ENCODE results near the gene POLR2E. TPM values are rescaled to one million over a fixed set of nuclear protein-coding genes. Genes with fewer than 3 reads are reported as not detected.

POLR2E gene
- polyA plus RNA-seq, 4 donors, result 139 to 183 (median 154) TPM

Other genes with a start within 250 kb of the POLR2E start
- gene ELANE, start 243.1 kb downstream of the POLR2E start, polyA plus RNA-seq (ENCODE audit: insufficient read length in 4 of 4), result under 1 TPM; 0.34 to 0.87 (median 0.40) TPM
- 1 to 10 TPM; 2.2 to 5.4 (median 4.3) TPM for gene CFD, start 235.7 kb downstream of the POLR2E start, polyA plus RNA-seq (ENCODE audit: insufficient read length in 4 of 4)
- gene MED16, start 202.2 kb downstream of the POLR2E start, polyA plus RNA-seq (ENCODE audit: insufficient read length in 4 of 4), result 10 to 100 TPM; 44.5 to 90.9 (median 64.0) TPM
- not detected for gene RNU6-9, start 201.9 kb downstream of the POLR2E start, polyA plus RNA-seq (ENCODE audit: insufficient read length in 4 of 4)
- 10 to 100 TPM; 35.6 to 62.3 (median 53.4) TPM for gene R3HDM4, start 182.2 kb downstream of the POLR2E start, polyA plus RNA-seq (ENCODE audit: insufficient read length in 4 of 4)
- 1 to 10 TPM in 2 of 4 donors, under 1 TPM in 2; 0.32 to 1.3 (median 1.00) TPM for gene KISS1R, start 178.0 kb downstream of the POLR2E start, polyA plus RNA-seq (ENCODE audit: insufficient read length in 4 of 4)
- gene ARID3A, start 169.3 kb downstream of the POLR2E start, polyA plus RNA-seq (ENCODE audit: insufficient read length in 4 of 4), result 10 to 100 TPM; 16.3 to 37.2 (median 29.1) TPM
- 10 to 100 TPM; 33.2 to 68.7 (median 55.4) TPM for gene WDR18, start 111.0 kb downstream of the POLR2E start, polyA plus RNA-seq (ENCODE audit: insufficient read length in 4 of 4)
- 1 to 10 TPM in 2 of 4 donors, under 1 TPM in 2; 0.41 to 1.4 (median 1.0) TPM for gene GRIN3B, start 95.0 kb downstream of the POLR2E start, polyA plus RNA-seq (ENCODE audit: insufficient read length in 4 of 4)
- gene TMEM259, start 74.3 kb downstream of the POLR2E start, polyA plus RNA-seq (ENCODE audit: insufficient read length in 4 of 4), result 100 to 1,000 TPM in 3 of 4 donors, 10 to 100 TPM in 1; 98.0 to 154 (median 130) TPM
- gene RNU6-2, start 73.9 kb downstream of the POLR2E start, polyA plus RNA-seq (ENCODE audit: insufficient read length in 4 of 4), result not detected
- gene CNN2, start 68.8 kb downstream of the POLR2E start, polyA plus RNA-seq (ENCODE audit: insufficient read length in 4 of 4), result 100 to 1,000 TPM; 163 to 215 (median 186) TPM
- gene ABCA7, start 55.3 kb downstream of the POLR2E start, polyA plus RNA-seq (ENCODE audit: insufficient read length in 4 of 4), result 10 to 100 TPM in 1 of 4 donors, 1 to 10 TPM in 3; 6.9 to 14.0 (median 8.5) TPM
- gene ARHGAP45, start 28.2 kb downstream of the POLR2E start, polyA plus RNA-seq (ENCODE audit: insufficient read length in 4 of 4), result 10 to 100 TPM in 3 of 4 donors, 1 to 10 TPM in 1; 9.4 to 14.9 (median 12.2) TPM
- 100 to 1,000 TPM; 240 to 321 (median 259) TPM for gene GPX4, start 8.6 kb upstream of the POLR2E start, polyA plus RNA-seq (ENCODE audit: insufficient read length in 4 of 4)
- 10 to 100 TPM; 15.2 to 22.8 (median 20.1) TPM for gene SBNO2, start 78.9 kb upstream of the POLR2E start, polyA plus RNA-seq (ENCODE audit: insufficient read length in 4 of 4)
- gene STK11, start 110.4 kb upstream of the POLR2E start, polyA plus RNA-seq (ENCODE audit: insufficient read length in 4 of 4), result 10 to 100 TPM; 59.1 to 64.4 (median 61.9) TPM
- gene CBARP, start 142.6 kb upstream of the POLR2E start, polyA plus RNA-seq (ENCODE audit: insufficient read length in 4 of 4), result 1 to 10 TPM; 1.1 to 5.9 (median 3.5) TPM
- gene ATP5F1D, start 146.4 kb upstream of the POLR2E start, polyA plus RNA-seq (ENCODE audit: insufficient read length in 4 of 4), result 100 to 1,000 TPM in 3 of 4 donors, 10 to 100 TPM in 1; 83.4 to 185 (median 127) TPM
- 10 to 100 TPM; 39.9 to 83.0 (median 65.7) TPM for gene MIDN, start 153.2 kb upstream of the POLR2E start, polyA plus RNA-seq (ENCODE audit: insufficient read length in 4 of 4)
- 1,000 to 10,000 TPM in 1 of 4 donors, 100 to 1,000 TPM in 3; 787 to 1,013 (median 826) TPM for gene CIRBP, start 174.0 kb upstream of the POLR2E start, polyA plus RNA-seq (ENCODE audit: insufficient read length in 4 of 4)
- gene FAM174C, start 180.2 kb upstream of the POLR2E start, polyA plus RNA-seq (ENCODE audit: insufficient read length in 4 of 4), result 10 to 100 TPM; 13.3 to 30.9 (median 26.1) TPM
- 1 to 10 TPM; 1.8 to 5.8 (median 4.3) TPM for gene EFNA2, start 190.5 kb upstream of the POLR2E start, polyA plus RNA-seq (ENCODE audit: insufficient read length in 4 of 4)

All from left renal cortex interstitium (tissue), 4 donors.